Adrenal gland (tissue), 5 donors: ENCODE measurements around the gene IL31RA.

Experiments used
- POLR2A ChIP-seq, 2 donors: fragments of 450-650 bp; IDR thresholded peaks; one replicate each; pipeline ENCODE4 v1.6.1; 2017; ENCODE audit warnings: antibody characterized with exemption in 2 of 2, mild to moderate bottlenecking in 2 of 2, moderate library complexity in 1 of 2
- TF ChIP-seq, protein P1 (sequence below), 6 experiments: fragments of 450-650 bp in 4 of 6; fragments of 200-600 bp in 2 of 6; sonication (generic) in 1 of 6; IDR thresholded peaks; 1 replicate in 5 of 6; 2 replicates in 1 of 6; pipeline versions ENCODE4 v1.5.1 to v1.8.0; 2016 to 2021; ENCODE audit warnings: antibody characterized with exemption in 6 of 6, mild to moderate bottlenecking in 2 of 6, moderate library complexity in 1 of 6
- donor health status: DM: no; HTN: no; CAD: no.

DNA sequence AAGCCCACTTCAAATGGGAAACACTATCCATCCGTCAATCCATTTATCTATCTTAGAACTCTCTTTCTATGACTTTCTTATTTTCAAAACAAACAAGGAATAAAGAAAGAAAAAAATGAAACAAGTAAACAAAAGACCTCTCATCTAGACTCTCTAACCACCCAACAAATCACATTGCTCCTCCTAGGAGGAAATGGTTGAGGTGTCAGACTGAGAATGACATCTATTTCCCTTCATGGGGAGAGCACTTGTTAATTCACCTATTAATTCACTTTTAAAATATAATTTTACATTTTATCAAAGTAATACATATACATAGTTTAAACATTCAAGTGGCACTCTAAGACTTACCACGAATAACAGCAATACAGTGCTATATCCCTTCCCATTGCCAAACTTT is 2.4 kb upstream of the IL31RA start:
- TF ChIP-seq, protein P1, sequence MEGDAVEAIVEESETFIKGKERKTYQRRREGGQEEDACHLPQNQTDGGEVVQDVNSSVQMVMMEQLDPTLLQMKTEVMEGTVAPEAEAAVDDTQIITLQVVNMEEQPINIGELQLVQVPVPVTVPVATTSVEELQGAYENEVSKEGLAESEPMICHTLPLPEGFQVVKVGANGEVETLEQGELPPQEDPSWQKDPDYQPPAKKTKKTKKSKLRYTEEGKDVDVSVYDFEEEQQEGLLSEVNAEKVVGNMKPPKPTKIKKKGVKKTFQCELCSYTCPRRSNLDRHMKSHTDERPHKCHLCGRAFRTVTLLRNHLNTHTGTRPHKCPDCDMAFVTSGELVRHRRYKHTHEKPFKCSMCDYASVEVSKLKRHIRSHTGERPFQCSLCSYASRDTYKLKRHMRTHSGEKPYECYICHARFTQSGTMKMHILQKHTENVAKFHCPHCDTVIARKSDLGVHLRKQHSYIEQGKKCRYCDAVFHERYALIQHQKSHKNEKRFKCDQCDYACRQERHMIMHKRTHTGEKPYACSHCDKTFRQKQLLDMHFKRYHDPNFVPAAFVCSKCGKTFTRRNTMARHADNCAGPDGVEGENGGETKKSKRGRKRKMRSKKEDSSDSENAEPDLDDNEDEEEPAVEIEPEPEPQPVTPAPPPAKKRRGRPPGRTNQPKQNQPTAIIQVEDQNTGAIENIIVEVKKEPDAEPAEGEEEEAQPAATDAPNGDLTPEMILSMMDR (IDR thresholded peaks at IDR 0.05), result no peak
- TF ChIP-seq POLR2A (IDR thresholded peaks at IDR 0.05), result no peak
